GM18499 (cell line): Measurements from ENCODE around the gene FAM78B.

Experiments
- ATAC-seq: cut with Tn5 transposase; IDR thresholded peaks from one replicate; pipeline ENCODE4 v1.9.1; 2021; ENCODE audit warnings: moderate number of reproducible peaks; ENCODE audit not compliant: insufficient read depth, unreplicated experiment

Gene FAM78B

GRCh38 chr1:166026143-166026542, 140.7 kb downstream of the FAM78B start:
- no peak for ATAC-seq

- ATAC-seq = no peak
These were observed 146.6 kb downstream of the FAM78B start for GRCh38 chr1:166020210-166020609.
